Inflammatory macrophage treated with lipopolysaccharide for 1 hour (primary cell): ENCODE results near the gene PIK3R1.

Experiments used
- DNase-seq, 2 donors: peaks; one replicate each; pipeline ENCODE4 v3.0.0-alpha.2; 2020 to 2022

Gene PIK3R1

DNA sequence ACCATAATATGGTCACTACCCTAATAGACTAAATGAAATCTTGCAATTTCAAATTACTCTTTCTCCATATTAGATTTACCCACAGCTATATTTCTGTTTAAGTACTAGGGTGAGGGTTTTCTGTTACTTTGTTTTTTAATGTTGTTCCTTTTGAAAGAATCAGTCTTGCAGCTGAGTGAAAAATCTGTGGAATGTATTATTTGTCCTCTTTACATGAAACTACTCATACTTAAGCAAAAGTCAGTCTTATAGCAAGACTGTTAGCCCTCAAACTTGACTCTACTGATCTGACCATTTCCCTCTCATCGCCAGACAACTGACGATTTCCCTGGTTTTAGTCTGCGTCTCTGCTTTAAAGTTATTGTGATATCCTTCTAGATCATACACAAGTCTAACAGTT is 84.0 kb downstream of the PIK3R1 start:
- DNase-seq = no peak

GRCh38 chr5:68303038-68303738 is 87.6 kb downstream of the PIK3R1 start:
- DNase-seq = no peak

DNA sequence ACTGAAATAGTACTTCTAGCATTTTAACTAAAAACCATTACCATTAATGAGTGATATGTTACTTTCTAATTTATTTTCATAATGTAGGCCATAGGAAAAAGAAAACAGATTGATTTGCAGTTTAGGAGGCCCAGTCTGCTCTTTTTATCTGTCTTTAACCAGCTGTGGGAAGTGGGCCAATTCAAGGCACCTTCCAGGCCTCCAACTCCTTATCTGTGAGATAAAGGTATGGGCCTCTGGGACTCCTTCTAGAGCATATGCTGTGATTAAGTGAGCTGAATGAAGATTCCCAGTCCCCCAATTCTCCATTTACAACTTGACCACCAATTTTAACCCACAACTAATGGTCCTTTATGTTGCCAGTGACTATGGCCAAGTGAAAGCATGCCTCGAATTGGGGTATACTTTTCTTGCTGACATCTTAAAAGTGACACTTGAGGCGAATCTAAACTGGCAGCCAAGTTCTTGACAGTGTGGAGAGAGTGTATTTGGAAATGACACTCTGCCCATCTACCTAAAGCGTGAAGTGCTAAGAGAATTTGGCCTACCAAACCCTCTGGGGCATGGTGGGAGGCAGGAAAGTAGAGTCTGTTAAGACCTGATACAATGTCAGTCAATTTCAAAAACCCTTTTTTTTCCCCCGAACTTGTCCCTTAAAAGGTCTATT is 88.3 kb downstream of the PIK3R1 start:
- DNase-seq = no peak

GRCh38 chr5:68304421-68305052 is 89.0 kb downstream of the PIK3R1 start:
- DNase-seq = no peak

DNA sequence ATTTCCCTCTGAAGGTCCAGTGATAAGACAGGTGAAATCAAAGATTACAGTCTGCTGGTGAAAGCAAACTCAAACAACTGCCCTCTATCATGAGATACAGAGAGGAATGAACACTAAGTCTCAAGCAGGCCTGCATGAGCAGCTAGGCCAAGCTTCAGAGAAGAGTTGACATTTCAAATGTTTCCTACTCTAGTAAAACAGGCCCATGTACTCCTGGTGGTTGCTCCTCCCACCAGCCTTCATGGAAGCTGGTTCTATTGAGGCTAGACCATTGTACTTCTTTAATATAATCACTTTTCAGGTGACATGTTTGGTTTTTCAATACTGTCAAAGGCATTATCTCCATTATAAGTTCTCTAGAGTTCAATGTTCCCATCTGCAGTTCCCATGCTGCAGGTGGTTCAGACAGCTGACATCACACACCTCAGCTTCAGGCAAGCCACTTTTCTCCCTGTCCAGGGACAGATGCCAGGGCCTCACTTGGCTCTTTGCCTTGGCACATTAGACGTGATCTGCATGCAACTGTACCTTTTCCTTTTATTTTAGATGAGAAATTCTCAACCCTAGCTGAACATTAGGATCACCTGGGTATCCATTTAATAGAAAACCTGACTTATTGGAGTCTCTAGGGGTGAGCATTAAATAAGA is 89.8 kb downstream of the PIK3R1 start:
- DNase-seq = no peak

GRCh38 chr5:68306361-68307014 is 90.9 kb downstream of the PIK3R1 start:
- DNase-seq = no peak

- DNase-seq = no peak
Observed at GRCh38 chr5:68313336-68313735, 97.8 kb downstream of the PIK3R1 start.

GRCh38 chr5:68314465-68314864 is 98.9 kb downstream of the PIK3R1 start:
- DNase-seq = no peak

- DNase-seq = peak; percentile 40 to 48
Observed at GRCh38 chr5:68315679-68316271, 100.2 kb downstream of the PIK3R1 start.

GRCh38 chr5:68316469-68316868 is 100.9 kb downstream of the PIK3R1 start:
- DNase-seq = no peak

- no peak for DNase-seq
Observed at GRCh38 chr5:68317646-68318045, 102.1 kb downstream of the PIK3R1 start.

DNA sequence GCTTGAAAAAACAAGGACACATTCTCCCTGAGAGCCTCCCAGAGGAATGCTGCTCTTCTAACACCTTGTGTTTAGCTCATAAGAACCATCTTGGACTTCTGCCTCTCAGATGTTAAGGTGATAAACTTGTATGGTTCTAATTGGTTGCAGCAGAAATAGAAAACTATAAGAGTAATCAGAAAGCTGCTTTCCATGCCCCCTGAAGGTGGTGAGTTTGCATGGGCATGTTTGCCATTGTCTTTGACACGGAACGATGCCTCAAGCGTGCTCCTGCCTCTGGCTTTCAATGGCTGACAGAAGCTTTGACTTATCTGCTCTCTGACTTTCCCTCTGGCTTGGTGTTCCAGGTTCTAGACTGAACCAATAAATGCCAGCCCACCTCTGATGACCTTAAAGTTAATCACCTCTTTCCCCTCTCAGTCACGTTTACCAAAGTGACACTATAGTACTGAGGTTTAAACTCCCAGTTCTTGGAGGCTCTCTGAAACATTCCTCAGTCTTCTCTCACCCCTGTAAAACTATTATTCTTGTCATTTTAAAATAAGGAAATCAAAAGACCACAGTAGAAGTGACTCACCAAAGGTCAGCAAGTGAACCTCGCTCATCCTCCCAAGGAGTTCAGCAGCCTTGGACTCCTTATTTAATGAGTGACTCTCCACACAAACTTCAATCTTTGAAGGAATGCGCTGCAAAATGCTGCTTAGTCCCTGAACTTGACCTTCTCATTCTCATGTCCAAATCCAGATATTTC is 103.6 kb downstream of the PIK3R1 start:
- DNase-seq = no peak

GRCh38 chr5:68319706-68320412 is 104.3 kb downstream of the PIK3R1 start:
- DNase-seq = no peak

GRCh38 chr5:68320413-68320986 is 104.9 kb downstream of the PIK3R1 start:
- DNase-seq = no peak

DNA sequence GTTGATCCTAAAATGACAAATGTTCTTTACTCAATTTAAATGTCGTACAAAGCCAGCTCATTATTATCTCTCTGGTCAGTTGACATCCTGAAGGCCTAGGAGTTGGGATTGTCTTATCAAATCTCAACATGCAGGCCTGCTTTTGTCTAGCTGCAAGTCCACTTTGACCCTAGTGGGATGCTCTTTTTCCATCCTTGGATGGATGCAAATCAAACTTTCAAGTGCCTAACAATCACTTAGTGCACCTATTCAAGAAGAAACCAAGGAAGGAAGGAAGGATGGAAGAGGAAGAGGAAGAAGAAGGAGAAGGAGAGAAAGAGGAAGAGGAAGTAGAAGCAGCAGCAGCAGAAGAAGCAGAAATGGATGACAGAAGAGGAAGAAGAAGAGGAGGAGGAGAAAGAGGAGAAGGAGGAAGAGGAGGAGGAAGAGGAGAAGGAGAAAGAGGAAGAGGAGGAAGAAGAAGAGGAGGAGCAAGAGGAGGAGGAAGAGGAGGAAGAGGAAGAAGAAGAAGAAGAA is 109.6 kb downstream of the PIK3R1 start:
- no peak for DNase-seq

GRCh38 chr5:68329554-68330255 is 114.1 kb downstream of the PIK3R1 start:
- peak; percentile 77 to 81 for DNase-seq

GRCh38 chr5:68330574-68330973 is 115.0 kb downstream of the PIK3R1 start:
- DNase-seq = no peak

DNA sequence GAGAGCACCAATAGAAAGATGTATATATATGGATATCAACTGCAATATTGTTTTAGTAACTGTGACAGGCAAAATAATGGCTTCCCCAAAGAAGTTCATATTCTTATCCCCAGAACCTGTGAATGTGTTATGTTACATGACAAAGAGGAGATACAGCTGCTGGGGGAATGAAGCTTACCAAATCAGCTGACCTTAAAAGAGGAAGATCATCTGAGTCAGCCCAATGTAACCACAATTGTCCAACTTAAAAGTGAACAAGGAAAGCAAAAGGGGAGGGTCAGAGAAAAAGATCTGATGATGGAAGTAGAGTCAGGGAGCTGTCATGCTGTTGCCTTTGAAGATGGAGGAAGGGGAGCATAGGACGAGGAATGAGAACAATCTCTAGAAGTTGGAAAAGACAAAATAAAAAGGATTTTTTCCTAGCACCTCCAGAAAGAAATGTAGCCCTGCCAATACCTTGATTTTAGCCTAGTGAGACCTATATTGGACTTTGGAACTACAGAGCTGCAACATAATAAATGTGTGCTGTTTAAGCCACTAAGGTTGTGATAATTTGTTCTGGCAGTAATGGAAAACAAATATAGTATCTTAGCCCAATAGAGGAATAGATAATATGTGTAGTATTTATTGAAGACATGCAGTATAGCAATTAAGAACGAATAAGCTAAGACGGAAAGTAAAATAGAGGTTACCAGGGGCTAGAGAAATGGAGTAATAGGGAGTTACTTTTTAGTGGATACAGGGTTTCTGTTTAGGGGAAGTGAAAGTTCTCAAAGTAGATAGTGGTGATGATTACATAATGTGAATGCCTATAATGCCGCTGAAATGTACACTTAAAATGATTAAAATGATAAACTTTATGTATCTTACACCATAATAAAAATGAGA is 115.9 kb downstream of the PIK3R1 start:
- DNase-seq = peak; percentile 85 to 93

DNA sequence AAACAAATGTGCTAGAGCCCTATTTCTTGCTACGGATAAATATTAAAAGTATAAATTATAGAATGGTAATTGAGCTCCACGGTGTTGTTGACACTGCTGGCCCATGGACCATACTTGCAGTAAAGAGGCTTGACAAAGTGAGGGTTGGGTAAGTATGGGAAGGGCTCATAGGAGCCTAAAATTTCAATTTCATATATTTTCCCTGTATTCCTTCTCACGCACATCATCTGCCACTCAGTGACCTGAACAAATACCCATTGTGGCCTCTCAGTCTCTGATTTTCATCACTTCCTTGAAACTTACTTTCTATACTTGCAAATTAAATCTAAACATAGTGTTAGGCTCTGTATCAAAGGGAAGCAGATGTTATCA is 116.5 kb downstream of the PIK3R1 start:
- DNase-seq = no peak
